Choroid plexus epithelial cell (primary cell): ENCODE data around the gene SORBS1.
"Not testable (repeated sequence)": the region's sequence is repeated elsewhere in the genome, so short reads cannot be mapped to it uniquely, and the experiment has no call there.

Experiments
- DNase-seq: peaks from one replicate; pipeline ENCODE4 v3.0.0-alpha.2; 2010; ENCODE audit warnings: low read depth
- H3K4me3 ChIP-seq: 2 replicates; pipeline ENCODE4 v1.5.1; 2011; ENCODE audit warnings: low read depth, mild to moderate bottlenecking, control low read depth, low read length, moderate library complexity
- TF ChIP-seq, protein P1 (sequence below): conservative IDR thresholded peaks from 2 replicates; pipeline ENCODE4 v1.5.1; 2011; ENCODE audit warnings: low read depth, mild to moderate bottlenecking, control low read depth, inconsistent platforms, low read length, moderate library complexity

SORBS1 gene

DNA sequence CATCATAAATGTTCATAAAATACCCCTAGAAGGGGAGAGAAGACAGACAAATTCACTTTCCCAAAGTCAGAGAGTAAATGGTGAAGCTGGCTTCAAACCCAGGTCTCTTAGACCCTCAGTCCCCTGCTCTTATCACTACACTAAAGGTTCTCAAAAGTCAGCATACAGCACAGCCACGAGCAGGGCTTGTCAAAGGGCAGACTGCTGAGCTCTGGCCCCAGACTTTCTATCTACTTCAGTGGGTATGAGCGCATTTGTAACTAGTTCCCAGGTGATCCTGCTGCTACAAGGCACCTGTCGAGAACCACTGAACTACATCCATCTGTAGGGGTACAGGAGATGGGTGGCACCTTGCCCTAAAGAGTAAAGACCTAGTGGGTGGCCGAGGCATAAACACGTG is 91.5 kb downstream of the SORBS1 start:
- H3K4me3 ChIP-seq, result no peak overlapping the region
- no peak for DNase-seq
- TF ChIP-seq, protein P1, sequence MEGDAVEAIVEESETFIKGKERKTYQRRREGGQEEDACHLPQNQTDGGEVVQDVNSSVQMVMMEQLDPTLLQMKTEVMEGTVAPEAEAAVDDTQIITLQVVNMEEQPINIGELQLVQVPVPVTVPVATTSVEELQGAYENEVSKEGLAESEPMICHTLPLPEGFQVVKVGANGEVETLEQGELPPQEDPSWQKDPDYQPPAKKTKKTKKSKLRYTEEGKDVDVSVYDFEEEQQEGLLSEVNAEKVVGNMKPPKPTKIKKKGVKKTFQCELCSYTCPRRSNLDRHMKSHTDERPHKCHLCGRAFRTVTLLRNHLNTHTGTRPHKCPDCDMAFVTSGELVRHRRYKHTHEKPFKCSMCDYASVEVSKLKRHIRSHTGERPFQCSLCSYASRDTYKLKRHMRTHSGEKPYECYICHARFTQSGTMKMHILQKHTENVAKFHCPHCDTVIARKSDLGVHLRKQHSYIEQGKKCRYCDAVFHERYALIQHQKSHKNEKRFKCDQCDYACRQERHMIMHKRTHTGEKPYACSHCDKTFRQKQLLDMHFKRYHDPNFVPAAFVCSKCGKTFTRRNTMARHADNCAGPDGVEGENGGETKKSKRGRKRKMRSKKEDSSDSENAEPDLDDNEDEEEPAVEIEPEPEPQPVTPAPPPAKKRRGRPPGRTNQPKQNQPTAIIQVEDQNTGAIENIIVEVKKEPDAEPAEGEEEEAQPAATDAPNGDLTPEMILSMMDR, result no peak

GRCh38 chr10:95469251-95469650 is 91.9 kb downstream of the SORBS1 start:
- no peak for DNase-seq
- no peak overlapping the region for H3K4me3 ChIP-seq
- TF ChIP-seq, protein P1, result no peak

GRCh38 chr10:95467642-95468041 is 93.5 kb downstream of the SORBS1 start:
- not testable (repeated sequence) for H3K4me3 ChIP-seq, DNase-seq

GRCh38 chr10:95467162-95467599 is 94.0 kb downstream of the SORBS1 start:
- TF ChIP-seq, protein P1, result peak; percentile 57
- no peak overlapping the region for H3K4me3 ChIP-seq
- DNase-seq, result peak; percentile 91

DNA sequence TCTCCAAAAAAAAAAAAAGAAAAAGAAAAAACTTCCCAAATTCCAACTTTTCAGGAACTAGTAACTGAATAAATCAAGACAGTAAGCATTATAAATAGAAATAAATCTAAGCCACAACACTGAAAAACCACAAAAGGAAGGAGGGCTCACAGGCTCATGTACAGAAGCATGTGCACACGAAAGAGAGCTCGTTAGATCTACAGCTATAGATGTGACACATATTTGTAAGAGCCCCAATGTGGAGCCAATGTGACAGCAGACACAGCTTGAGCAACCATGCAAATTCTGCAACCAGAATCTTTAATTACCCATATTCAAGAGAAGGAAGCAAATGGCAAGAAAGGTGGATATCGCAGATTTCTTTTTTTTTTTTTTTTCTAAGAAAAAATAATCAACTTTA is 94.7 kb downstream of the SORBS1 start:
- no peak overlapping the region for H3K4me3 ChIP-seq
- no peak for DNase-seq
- TF ChIP-seq, protein P1, result no peak

- H3K4me3 ChIP-seq, result no peak overlapping the region
- DNase-seq, result no peak
- TF ChIP-seq, protein P1, result no peak
Measured at GRCh38 chr10:95464280-95464679, 96.9 kb downstream of the SORBS1 start.

- no peak overlapping the region for H3K4me3 ChIP-seq
- no peak for DNase-seq
- TF ChIP-seq, protein P1, result no peak
Measured at GRCh38 chr10:95462740-95463667, 98.2 kb downstream of the SORBS1 start.
